Epithelial cell of esophagus (primary cell): ENCODE data around the gene ARHGAP15.

Experiments
- DNase-seq: peaks from one replicate; pipeline ENCODE4 v3.0.0; 2010; ENCODE audit warnings: low read depth
- H3K4me3 ChIP-seq: 2 replicates; pipeline ENCODE4 v1.5.1; 2011; ENCODE audit warnings: mild to moderate bottlenecking, low read length, control low read depth
- CTCF ChIP-seq: IDR thresholded peaks from 2 replicates; pipeline ENCODE4 v1.5.1; 2011; ENCODE audit warnings: low read depth, mild to moderate bottlenecking, low read length, control low read depth, inconsistent platforms; ENCODE audit not compliant: insufficient read depth; ENCODE audit errors: missing control alignments

The ARHGAP15 gene

GRCh38 chr2:143463719-143464118 lies 334.5 kb downstream of the ARHGAP15 start:
- TF ChIP-seq CTCF: no peak
- DNase-seq: no peak
- H3K4me3 ChIP-seq: no peak overlapping the region

GRCh38 chr2:143466391-143466790 lies 337.2 kb downstream of the ARHGAP15 start:
- no peak for TF ChIP-seq CTCF
- no peak overlapping the region for H3K4me3 ChIP-seq
- DNase-seq: no peak

GRCh38 chr2:143467011-143467410 lies 337.8 kb downstream of the ARHGAP15 start:
- DNase-seq: no peak
- no peak for TF ChIP-seq CTCF

GRCh38 chr2:143468341-143468888 lies 339.2 kb downstream of the ARHGAP15 start:
- H3K4me3 ChIP-seq: no peak overlapping the region
- no peak for TF ChIP-seq CTCF
- DNase-seq: no peak

More at GRCh38 chr2:143467011-143467410, 337.8 kb downstream of the ARHGAP15 start:
- no peak overlapping the region for H3K4me3 ChIP-seq

GRCh38 chr2:143469323-143469722 lies 340.1 kb downstream of the ARHGAP15 start:
- no peak for TF ChIP-seq CTCF
- H3K4me3 ChIP-seq: no peak overlapping the region
- peak; percentile 85 for DNase-seq

GRCh38 chr2:143471550-143471949 lies 342.3 kb downstream of the ARHGAP15 start:
- no peak for TF ChIP-seq CTCF
- H3K4me3 ChIP-seq: no peak overlapping the region
- no peak for DNase-seq

GRCh38 chr2:143473216-143473615 lies 344.0 kb downstream of the ARHGAP15 start:
- peak; percentile 47 for DNase-seq
- no peak overlapping the region for H3K4me3 ChIP-seq
- TF ChIP-seq CTCF: no peak
